Tibial nerve (tissue), 4 donors: ENCODE measurements around the gene PEA15. TPM values are rescaled to one million over a fixed set of nuclear protein-coding genes. Genes with fewer than 3 reads are reported as not detected.

Experiments
- DNase-seq, 2 donors: peaks; one replicate each; pipeline ENCODE4 v3.0.0-alpha.2; 2019; ENCODE audit warnings: low spot score in 2 of 2
- H3K27ac ChIP-seq, 4 donors: fragments of 200-600 bp; sonication (generic) in 3 of 4; one replicate each; pipeline ENCODE4 v1.5.1; 2017 to 2019; ENCODE audit warnings: mild to moderate bottlenecking in 1 of 4
- H3K27me3 ChIP-seq, 2 donors: fragments of 200-600 bp; sonication (generic) in 1 of 2; one replicate each; pipeline versions ENCODE4 v1.5.1 to v1.6.0; 2017 to 2019
- H3K36me3 ChIP-seq, 3 donors: fragments of 200-600 bp; sonication (generic); one replicate each; pipeline ENCODE4 v1.5.1; 2018 to 2019
- H3K4me1 ChIP-seq, 4 donors: fragments of 200-600 bp; sonication (generic) in 3 of 4; one replicate each; pipeline ENCODE4 v1.5.1; 2017 to 2019
- H3K4me3 ChIP-seq, 4 donors: fragments of 200-600 bp; sonication (generic) in 3 of 4; one replicate each; pipeline ENCODE4 v1.5.1; 2017 to 2019; ENCODE audit warnings: mild to moderate bottlenecking in 1 of 4, moderate library complexity in 1 of 4
- H3K9me3 ChIP-seq, 4 donors: fragments of 200-600 bp; sonication (generic) in 3 of 4; one replicate each; pipeline ENCODE4 v1.5.1; 2017 to 2019
- CTCF ChIP-seq, 5 experiments: fragments of 200-600 bp in 3 of 5; fragments of 450-650 bp in 2 of 5; sonication (generic) in 3 of 5; IDR thresholded peaks; one replicate each; pipeline ENCODE4 v1.5.1; 2016 to 2019; ENCODE audit warnings: antibody characterized with exemption in 5 of 5, mild to moderate bottlenecking in 3 of 5, moderate library complexity in 2 of 5
- EP300 ChIP-seq, 2 donors: sonication (generic); formaldehyde crosslinking; IDR thresholded peaks; one replicate each; pipeline ENCODE4 v1.6.1; 2017; ENCODE audit warnings: antibody characterized with exemption in 2 of 2, mild to moderate bottlenecking in 1 of 2
- POLR2A ChIP-seq, 2 donors: fragments of 450-650 bp; IDR thresholded peaks; one replicate each; pipeline ENCODE4 v1.6.1; 2017; ENCODE audit warnings: antibody characterized with exemption in 2 of 2, mild to moderate bottlenecking in 2 of 2, moderate library complexity in 2 of 2
- WGBS, 2 donors: methylation state at CpG; one replicate each; pipeline ENCODE4 v1.1.5; 2018; 5-methylcytosine and 5-hydroxymethylcytosine counted together
- total RNA-seq, 4 donors: library from RNA; depleted of rRNA; stranded (reverse); fragments of >200 nt; gene quantifications; one replicate each; pipeline ENCODE4 v1.1.0, GENCODE V29; 2016

The PEA15 gene
- total RNA-seq: 100 to 1,000 TPM; 144 to 154 (median 147) TPM

- DNase-seq: peak; percentile 57 to 65
- peak within 1 kb of the TSS; percentile 71 to 97 (median 92) for H3K27ac ChIP-seq
- H3K4me1 ChIP-seq: peaks cover 0 to 55% (median 28%) of the 10 kb centered on the region in 4 donors
- H3K27me3 ChIP-seq: no peaks in the 10 kb centered on the region
- peaks cover 0 to 26% (median 0%) of the 10 kb centered on the region in 3 donors for H3K36me3 ChIP-seq
- peak within 1 kb of the TSS; percentile 67 to 99 (median 84) for H3K4me3 ChIP-seq
- peak; percentile 51 to 82 for TF ChIP-seq POLR2A (IDR thresholded peaks at IDR 0.05)
- peak in 1 of 2 donors; percentile 61 for TF ChIP-seq EP300 (IDR thresholded peaks at IDR 0.05)
- TF ChIP-seq CTCF (IDR thresholded peaks at IDR 0.05): no peak
- H3K9me3 ChIP-seq: no peaks in the 10 kb centered on the region
- 0 to 1% methylated on average over 31 to 59 of the region's 76 CpGs for WGBS, 2 donors
These were observed at the start of gene PEA15 for GRCh38 chr1:160205242-160206035. Gene PEA15, plus strand, starts transcription at chr1:160205384. Its CDS starts 6,161 bp downstream, at chr1:160211545.

- 76 to 78% methylated on average over 5 of the region's 5 CpGs for WGBS, 2 donors
- no peak overlapping the region for H3K4me3 ChIP-seq
These were observed 48.8 kb upstream of the PEA15 start for GRCh38 chr1:160156361-160156760.

GRCh38 chr1:160157174-160157573 lies 48.0 kb upstream of the PEA15 start:
- Histone ChIP-seq H3K27me3 (no peaks in the 10 kb centered on the region), H3K27ac (no peak overlapping the region), H3K36me3 (no peaks in the 10 kb centered on the region), H3K9me3 (no peaks in the 10 kb centered on the region), H3K4me1 (peaks cover 0 to 5% (median 0%) of the 10 kb centered on the region in 4 donors), H3K4me3 (no peak overlapping the region)
- TF ChIP-seq EP300 (IDR thresholded peaks at IDR 0.05) (no peak), CTCF (IDR thresholded peaks at IDR 0.05) (no peak), POLR2A (IDR thresholded peaks at IDR 0.05) (no peak)
- no peak for DNase-seq
- 82 to 88% methylated on average over 4 of the region's 4 CpGs for WGBS, 2 donors

More at GRCh38 chr1:160156361-160156760, 48.8 kb upstream of the PEA15 start:
- Histone ChIP-seq H3K9me3 (no peaks in the 10 kb centered on the region), H3K27ac (no peak overlapping the region), H3K4me1 (no peaks in the 10 kb centered on the region), H3K27me3 (no peaks in the 10 kb centered on the region), H3K36me3 (no peaks in the 10 kb centered on the region)
- TF ChIP-seq CTCF (IDR thresholded peaks at IDR 0.05) (no peak), POLR2A (IDR thresholded peaks at IDR 0.05) (no peak), EP300 (IDR thresholded peaks at IDR 0.05) (no peak)
- no peak for DNase-seq

- TF ChIP-seq EP300 (IDR thresholded peaks at IDR 0.05): no peak
- TF ChIP-seq POLR2A (IDR thresholded peaks at IDR 0.05): no peak
- no peak for TF ChIP-seq CTCF (IDR thresholded peaks at IDR 0.05)
- no peaks in the 10 kb centered on the region for H3K27me3 ChIP-seq
- peaks cover 0 to 9% (median 0%) of the 10 kb centered on the region in 4 donors for H3K4me1 ChIP-seq
- H3K4me3 ChIP-seq: no peak overlapping the region
- no peak overlapping the region for H3K27ac ChIP-seq
- DNase-seq: no peak
- H3K36me3 ChIP-seq: no peaks in the 10 kb centered on the region
- H3K9me3 ChIP-seq: no peaks in the 10 kb centered on the region
- WGBS, 2 donors: 63 to 80% methylated on average over 3 of the region's 3 CpGs
These were observed 47.2 kb upstream of the PEA15 start for GRCh38 chr1:160158031-160158430.

- no peaks in the 10 kb centered on the region for H3K27me3 ChIP-seq
- no peaks in the 10 kb centered on the region for H3K36me3 ChIP-seq
- WGBS, 2 donors: 91 to 94% methylated on average over 4 of the region's 4 CpGs
- H3K9me3 ChIP-seq: no peaks in the 10 kb centered on the region
- H3K4me1 ChIP-seq: peaks cover 0 to 9% (median 0%) of the 10 kb centered on the region in 4 donors
- TF ChIP-seq POLR2A (IDR thresholded peaks at IDR 0.05) (no peak), EP300 (IDR thresholded peaks at IDR 0.05) (no peak), CTCF (IDR thresholded peaks at IDR 0.05) (no peak)
- DNase-seq: no peak
- H3K4me3 ChIP-seq: no peak overlapping the region
- no peak overlapping the region for H3K27ac ChIP-seq
These were observed 46.6 kb upstream of the PEA15 start for GRCh38 chr1:160158534-160158933.
